Cerebellar nuclear complex (tissue), 1 donor: ENCODE data around the gene NANS.
"Not testable (repeated sequence)": the region's sequence is repeated elsewhere in the genome, so short reads cannot be mapped to it uniquely, and the experiment has no call there.

Experiments
- DNase-seq, 2 experiments: peaks; one replicate each; lab custom pipeline; 2025; lab: John Stamatoyannopoulos, UW

Gene NANS

DNA sequence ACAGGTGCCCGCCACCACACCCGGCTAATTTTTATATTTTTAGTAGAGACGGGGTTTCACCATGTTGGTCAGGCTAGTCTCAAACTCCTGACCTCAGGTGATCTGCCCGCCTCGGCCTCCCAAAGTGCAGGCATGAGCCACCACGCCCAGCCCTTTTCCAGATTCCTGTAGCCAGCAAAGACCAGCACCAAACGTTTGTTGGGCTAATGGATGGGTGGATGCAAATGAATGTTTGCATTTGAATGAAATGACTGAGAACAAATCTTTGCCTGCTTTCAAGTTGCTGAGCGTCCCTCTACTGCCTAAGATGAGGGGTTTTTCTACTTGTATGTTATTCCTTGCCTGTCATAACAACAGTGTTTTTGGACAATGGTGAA, 20.0 kb downstream of the NANS start:
- DNase-seq = not testable (repeated sequence)

- DNase-seq = no peak
Observed at GRCh38 chr9:98078895-98079294, 22.4 kb downstream of the NANS start.

GRCh38 chr9:98080326-98080725, 23.8 kb downstream of the NANS start:
- DNase-seq = no peak

DNA sequence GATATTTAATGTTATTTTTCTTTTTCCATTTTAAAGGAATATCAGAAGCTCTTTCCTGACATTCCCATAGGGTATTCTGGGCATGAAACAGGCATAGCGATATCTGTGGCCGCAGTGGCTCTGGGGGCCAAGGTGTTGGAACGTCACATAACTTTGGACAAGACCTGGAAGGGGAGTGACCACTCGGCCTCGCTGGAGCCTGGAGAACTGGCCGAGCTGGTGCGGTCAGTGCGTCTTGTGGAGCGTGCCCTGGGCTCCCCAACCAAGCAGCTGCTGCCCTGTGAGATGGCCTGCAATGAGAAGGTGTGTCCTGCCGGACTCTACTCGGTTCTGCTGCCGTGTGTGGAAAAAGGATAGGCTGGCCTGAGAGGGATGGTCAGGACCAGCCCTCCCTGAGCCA, 24.2 kb downstream of the NANS start:
- no peak for DNase-seq

DNA sequence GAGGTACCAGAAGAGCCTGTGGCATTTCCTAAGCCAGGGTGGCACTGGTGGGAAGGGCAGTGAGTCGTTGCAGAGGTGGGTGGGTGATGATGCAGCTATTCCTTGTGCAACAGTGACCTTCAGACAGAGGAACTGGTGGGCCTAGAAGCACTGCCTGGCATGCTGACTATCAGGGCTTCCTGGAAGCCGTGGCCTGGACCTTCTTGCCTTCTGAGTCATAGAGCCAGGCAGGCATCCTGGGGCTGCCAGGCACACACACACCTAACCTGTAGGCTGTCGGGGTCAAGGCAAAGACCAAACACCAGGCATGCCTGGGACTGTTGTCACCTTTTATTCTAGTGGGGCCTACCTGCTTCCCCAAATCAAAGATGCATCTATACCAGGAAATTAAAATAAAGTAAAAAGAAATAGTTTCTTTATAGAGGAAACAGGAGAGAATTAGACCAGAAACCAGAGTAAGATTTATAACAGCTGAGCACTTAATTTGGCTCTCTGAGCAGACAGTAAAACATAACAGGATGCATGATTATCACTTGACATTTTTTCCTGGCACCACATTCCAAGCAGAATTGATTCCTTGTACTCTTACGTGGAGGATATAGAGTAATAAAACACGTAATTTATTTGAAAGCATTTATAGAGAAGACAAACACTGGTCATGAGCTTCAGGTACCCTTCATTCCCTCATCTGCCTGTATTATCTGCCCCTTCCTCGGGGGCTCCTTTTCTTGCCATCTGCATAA, 25.1 kb downstream of the NANS start:
- DNase-seq = no peak

DNA sequence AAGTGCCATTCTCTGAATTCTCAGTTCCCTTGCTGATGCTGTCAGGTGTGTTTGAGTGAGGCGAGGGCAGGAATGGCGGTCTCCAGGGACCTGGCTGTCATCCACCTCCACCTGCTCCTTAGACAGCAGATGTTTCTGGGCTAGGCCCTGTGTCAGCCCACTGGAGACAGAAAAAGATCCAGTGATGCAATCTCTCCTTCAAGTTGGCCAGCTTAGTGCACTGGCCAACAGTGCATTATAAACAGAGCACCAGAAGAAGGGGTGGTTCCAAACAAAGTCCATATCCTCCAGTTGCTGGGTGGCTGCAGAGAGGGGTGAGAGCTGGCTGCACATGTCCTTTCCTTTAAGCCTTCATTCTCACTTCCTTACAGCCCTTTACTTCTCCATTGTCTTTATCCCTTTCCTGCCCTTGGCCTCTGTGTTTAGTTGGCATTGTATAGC, 26.5 kb downstream of the NANS start:
- DNase-seq = no peak

- DNase-seq = no peak
Observed at GRCh38 chr9:98083566-98084183, 27.1 kb downstream of the NANS start.

GRCh38 chr9:98084396-98084795, 27.9 kb downstream of the NANS start:
- DNase-seq = no peak

DNA sequence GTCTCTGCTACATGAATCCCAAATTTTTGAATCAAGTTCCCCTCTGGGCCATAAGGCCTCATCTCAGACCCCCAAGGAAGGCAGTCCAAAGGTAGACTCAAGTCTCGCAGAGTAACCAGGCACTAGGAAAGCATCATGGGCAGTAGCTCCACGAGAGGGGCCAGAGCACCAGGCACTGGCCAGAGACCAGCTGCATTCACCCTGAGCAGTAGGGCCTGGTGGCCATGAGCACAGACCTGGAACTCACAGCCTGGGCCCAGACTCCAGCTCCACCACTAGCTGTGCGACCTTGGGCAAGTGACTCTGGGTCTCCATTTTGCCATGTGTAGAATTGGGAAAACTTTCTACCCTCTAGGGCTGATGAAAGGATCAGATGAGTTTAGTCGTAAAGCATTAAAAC, 28.5 kb downstream of the NANS start:
- no peak for DNase-seq

DNA sequence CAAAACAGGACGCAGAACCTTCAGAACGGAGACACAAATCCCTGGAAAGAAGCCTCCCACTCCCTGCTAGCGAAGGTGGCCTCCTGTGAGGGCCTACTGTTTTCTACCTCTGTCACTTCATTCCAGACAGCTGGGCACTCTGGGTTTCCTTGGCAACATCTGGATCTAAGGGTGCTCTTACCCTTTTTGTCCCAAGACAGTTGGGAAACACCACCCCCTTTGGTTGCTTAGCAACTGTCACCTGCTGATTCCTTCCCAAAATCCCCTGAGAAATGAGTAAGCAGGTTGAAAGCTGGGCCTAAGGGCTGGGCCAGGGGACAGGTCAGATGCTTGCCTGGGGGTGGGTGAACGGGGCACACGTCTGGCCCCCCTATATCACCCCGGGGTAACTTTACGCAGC, 29.4 kb downstream of the NANS start:
- no peak for DNase-seq

- no peak for DNase-seq
Observed at GRCh38 chr9:98086461-98086860, 29.9 kb downstream of the NANS start.

- DNase-seq = no peak
Observed at GRCh38 chr9:98087420-98088354, 31.2 kb downstream of the NANS start.

GRCh38 chr9:98090674-98091073, 34.1 kb downstream of the NANS start:
- not testable (repeated sequence) for DNase-seq

DNA sequence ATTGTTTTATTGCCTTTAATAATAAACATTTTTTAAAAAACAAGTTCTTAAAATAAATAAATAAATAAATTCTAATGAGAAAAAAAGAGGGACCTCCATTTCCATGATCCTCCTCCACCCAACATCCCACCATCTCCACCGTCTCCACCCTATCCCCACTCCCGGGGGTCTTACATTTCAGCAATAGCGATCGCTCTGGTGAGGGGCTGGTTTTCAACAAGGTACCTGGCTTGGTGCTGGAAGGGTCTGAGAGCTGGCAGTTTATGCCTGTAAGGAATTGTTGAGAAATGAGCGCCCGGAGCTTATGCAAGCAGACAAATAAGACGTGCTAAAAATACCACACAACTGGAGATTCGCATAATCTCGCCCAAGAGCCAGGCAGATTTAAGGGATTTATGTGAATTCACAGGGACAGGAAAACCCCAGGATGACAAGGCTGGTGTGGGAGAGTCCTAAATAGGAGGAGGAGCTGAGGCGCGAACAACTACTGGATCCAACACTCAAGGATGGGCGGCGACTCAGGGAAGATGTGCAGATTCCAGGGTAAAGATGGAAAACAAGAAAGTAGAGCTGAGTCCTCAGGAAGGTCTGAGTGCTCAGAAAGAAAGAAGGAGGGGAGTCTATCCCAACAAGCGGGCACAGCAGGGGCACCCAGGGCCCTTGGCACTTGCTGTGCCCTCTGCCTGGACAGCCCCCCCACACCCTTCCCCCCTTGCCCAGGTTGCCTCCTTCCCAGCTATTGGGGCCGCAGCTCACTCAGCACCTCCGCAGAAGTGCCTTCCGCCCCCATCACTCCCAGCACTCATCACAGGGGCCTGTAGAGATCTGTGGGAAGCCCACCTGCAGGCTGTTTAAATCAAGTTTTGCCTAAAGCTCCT, 35.4 kb downstream of the NANS start:
- no peak for DNase-seq

DNA sequence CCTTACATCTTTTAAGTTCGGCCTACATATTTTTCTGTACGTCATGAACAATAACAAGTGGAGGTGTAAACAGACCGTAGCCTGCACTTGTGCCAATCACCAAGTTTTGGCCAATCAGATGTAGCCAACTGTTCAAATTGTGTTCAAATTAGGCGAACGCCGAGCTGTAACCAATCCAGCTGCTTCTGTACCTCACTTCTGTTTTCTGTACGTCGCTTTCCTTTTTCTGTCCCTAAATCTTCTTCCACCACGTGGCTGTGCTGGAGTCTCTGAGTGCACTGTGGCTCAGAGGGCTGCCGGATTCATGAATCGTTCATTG, 36.0 kb downstream of the NANS start:
- no peak for DNase-seq

DNA sequence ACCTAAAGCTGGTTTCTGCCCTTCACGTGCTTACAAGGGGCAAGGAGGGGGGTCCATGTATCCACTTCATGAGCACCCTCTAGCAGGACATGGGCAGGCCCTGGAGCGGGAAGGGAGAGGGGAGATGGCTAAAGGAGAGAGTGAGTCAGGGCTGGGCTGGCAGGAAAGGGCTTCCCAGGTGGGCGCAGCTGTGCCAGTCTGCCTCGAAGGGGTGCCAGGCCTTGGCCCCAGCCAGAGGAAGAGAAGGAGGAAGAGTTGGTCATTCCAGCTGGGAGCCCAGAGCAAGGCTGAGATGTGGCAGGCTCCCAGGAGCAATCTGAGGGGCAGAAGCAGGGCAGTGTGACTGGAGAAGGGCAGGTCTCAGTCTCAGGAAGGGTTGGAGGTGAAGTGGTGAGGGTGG, 37.8 kb downstream of the NANS start:
- DNase-seq = no peak

DNA sequence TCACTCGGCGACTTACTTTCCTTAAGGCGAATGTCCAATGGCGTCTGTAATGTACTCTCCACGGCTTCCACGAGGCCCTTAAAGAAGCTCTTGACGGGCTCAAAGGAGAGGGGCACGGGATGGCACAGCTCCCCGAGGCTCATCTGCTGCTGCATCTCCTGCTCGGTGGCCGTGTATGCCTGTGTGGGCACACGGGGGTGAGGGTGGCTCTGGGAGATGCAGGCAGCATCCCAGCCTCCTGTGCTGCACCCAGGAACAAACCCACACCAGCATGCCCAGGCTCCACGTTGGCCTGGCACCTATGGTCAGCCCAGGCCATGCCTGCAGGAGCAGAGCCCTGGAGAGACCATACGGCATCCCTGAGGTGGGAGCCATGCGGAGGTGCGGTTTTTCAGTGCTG, 38.3 kb downstream of the NANS start:
- DNase-seq = no peak

GRCh38 chr9:98095401-98095800, 38.9 kb downstream of the NANS start:
- DNase-seq = no peak

GRCh38 chr9:98096091-98096490, 39.6 kb downstream of the NANS start:
- DNase-seq = no peak

- DNase-seq = no peak
Observed at GRCh38 chr9:98097836-98098235, 41.3 kb downstream of the NANS start.

- DNase-seq = no peak
Observed at GRCh38 chr9:98099346-98099745, 42.8 kb downstream of the NANS start.

- no peak for DNase-seq
Observed at GRCh38 chr9:98099898-98100297, 43.4 kb downstream of the NANS start.
